HEK293 (cell line): Measurements from ENCODE around the gene PARS2.

Source experiments
- CTCF ChIA-PET: fragments of 350-600 bp; formaldehyde crosslinking; extraction: SDS; loops from one replicate; lab custom pipeline; 2021; ENCODE audit warnings: antibody characterized with exemption; lab: Yijun Ruan, JAX
- POLR2A ChIA-PET: fragments of 300-600 bp; formaldehyde crosslinking; extraction: SDS; loops from one replicate; lab custom pipeline; 2020; ENCODE audit warnings: antibody characterized with exemption, inconsistent platforms; lab: Yijun Ruan, JAX
- H3K27ac ChIP-seq: fragments of 200-500 bp; sonication (Bioruptor generic); 2 replicates; pipeline ENCODE4 v1.5.1; 2014; ENCODE audit warnings: low read depth, low read length, control low read depth, inconsistent platforms; ENCODE audit errors: extremely low read depth
- H3K36me3 ChIP-seq, 2 experiments: fragments of 200-500 bp in 1 of 2; sonication (Bioruptor generic) in 1 of 2; 1 replicate in 1 of 2; 2 replicates in 1 of 2; pipeline ENCODE4 v1.5.1; 2014 to 2017; ENCODE audit warnings: inconsistent platforms in 2 of 2, low read length in 2 of 2; ENCODE audit not compliant: control insufficient read depth in 2 of 2, insufficient read depth in 1 of 2
- H3K4me1 ChIP-seq: fragments of 200-500 bp; sonication (Bioruptor generic); 2 replicates; pipeline ENCODE4 v1.5.1; 2014; ENCODE audit warnings: mild to moderate bottlenecking, low read length, inconsistent platforms; ENCODE audit not compliant: control insufficient read depth, insufficient read depth
- H3K4me3 ChIP-seq: 2 replicates; pipeline ENCODE4 v1.5.1; 2011; ENCODE audit warnings: low read depth, mild to moderate bottlenecking, control low read depth, low read length, moderate library complexity
- H3K9me3 ChIP-seq: fragments of 200-500 bp; sonication (Bioruptor generic); 2 replicates; pipeline ENCODE4 v1.5.1; 2014; ENCODE audit warnings: low read depth, low read length, inconsistent platforms; ENCODE audit not compliant: control insufficient read depth, insufficient read depth
- EGR2 ChIP-seq: fragments of 450-650 bp; formaldehyde crosslinking; IDR thresholded peaks from 2 replicates; pipeline ENCODE4 v1.5.1; 2016; ENCODE audit warnings: low read depth, missing biosample characterization, missing genetic modification characterization
- KLF8 ChIP-seq: fragments of 450-650 bp; formaldehyde crosslinking; IDR thresholded peaks from 2 replicates; pipeline ENCODE4 v1.5.1; 2016; ENCODE audit warnings: missing biosample characterization, missing genetic modification characterization
- OVOL3 ChIP-seq: fragments of 450-650 bp; formaldehyde crosslinking; IDR thresholded peaks from 2 replicates; pipeline ENCODE4 v1.5.1; 2016; ENCODE audit warnings: missing biosample characterization, missing genetic modification characterization
- TCF7L2 ChIP-seq: IDR thresholded peaks from 2 replicates; pipeline ENCODE4 v1.6.1; 2011; ENCODE audit warnings: low read depth, mild to moderate bottlenecking, inconsistent platforms, low read length, moderate library complexity, borderline replicate concordance
- ZBTB20 ChIP-seq: fragments of 450-650 bp; formaldehyde crosslinking; IDR thresholded peaks from 2 replicates; pipeline ENCODE4 v1.5.1; 2016; ENCODE audit warnings: missing biosample characterization, missing genetic modification characterization
- ZBTB21 ChIP-seq: fragments of 450-650 bp; formaldehyde crosslinking; IDR thresholded peaks from 2 replicates; pipeline ENCODE4 v1.5.1; 2017; ENCODE audit warnings: missing biosample characterization, missing genetic modification characterization
- ZFP69B ChIP-seq: fragments of 450-650 bp; formaldehyde crosslinking; IDR thresholded peaks from 2 replicates; pipeline ENCODE4 v1.5.1; 2016; ENCODE audit warnings: missing biosample characterization, missing genetic modification characterization
- ZNF140 ChIP-seq: fragments of 450-650 bp; formaldehyde crosslinking; IDR thresholded peaks from 2 replicates; pipeline ENCODE4 v1.5.1; 2016; ENCODE audit warnings: missing biosample characterization, missing genetic modification characterization
- ZNF221 ChIP-seq: fragments of 450-650 bp; formaldehyde crosslinking; IDR thresholded peaks from 2 replicates; pipeline ENCODE4 v1.5.1; 2017; ENCODE audit warnings: missing biosample characterization, missing genetic modification characterization, borderline replicate concordance
- ZNF248 ChIP-seq: fragments of 450-650 bp; formaldehyde crosslinking; IDR thresholded peaks from 2 replicates; pipeline ENCODE4 v1.5.1; 2017; ENCODE audit warnings: missing biosample characterization, missing genetic modification characterization
- ZNF350 ChIP-seq: fragments of 450-650 bp; formaldehyde crosslinking; IDR thresholded peaks from 2 replicates; pipeline ENCODE4 v1.5.0; 2017; ENCODE audit warnings: missing biosample characterization, mild to moderate bottlenecking, missing genetic modification characterization
- ZNF394 ChIP-seq: fragments of 450-650 bp; formaldehyde crosslinking; IDR thresholded peaks from 2 replicates; pipeline ENCODE4 v1.5.1; 2016; ENCODE audit warnings: missing biosample characterization, missing genetic modification characterization, mild to moderate bottlenecking, moderate library complexity, borderline replicate concordance
- ZNF416 ChIP-seq: fragments of 450-650 bp; formaldehyde crosslinking; IDR thresholded peaks from 2 replicates; pipeline ENCODE4 v1.5.1; 2016; ENCODE audit warnings: missing biosample characterization, missing genetic modification characterization
- ZNF555 ChIP-seq: fragments of 450-650 bp; formaldehyde crosslinking; conservative IDR thresholded peaks from 2 replicates; pipeline ENCODE4 v1.5.1; 2017; ENCODE audit warnings: missing biosample characterization, mild to moderate bottlenecking, missing genetic modification characterization, inconsistent platforms
- ZNF624 ChIP-seq: fragments of 450-650 bp; formaldehyde crosslinking; IDR thresholded peaks from 2 replicates; pipeline ENCODE4 v1.5.1; 2017; ENCODE audit warnings: missing biosample characterization, missing genetic modification characterization
- ZNF707 ChIP-seq: fragments of 450-650 bp; formaldehyde crosslinking; IDR thresholded peaks from 2 replicates; pipeline ENCODE4 v1.5.1; 2016; ENCODE audit warnings: missing biosample characterization, missing genetic modification characterization
- ZNF785 ChIP-seq: fragments of 450-650 bp; formaldehyde crosslinking; IDR thresholded peaks from 2 replicates; pipeline ENCODE4 v1.5.1; 2016; ENCODE audit warnings: missing biosample characterization, missing genetic modification characterization
- ZNF792 ChIP-seq: fragments of 450-650 bp; formaldehyde crosslinking; IDR thresholded peaks from 2 replicates; pipeline ENCODE4 v1.5.1; 2016; ENCODE audit warnings: missing biosample characterization, missing genetic modification characterization
- ZNF843 ChIP-seq: fragments of 450-650 bp; formaldehyde crosslinking; IDR thresholded peaks from 2 replicates; pipeline ENCODE4 v1.5.1; 2016; ENCODE audit warnings: missing biosample characterization, missing genetic modification characterization
- TF ChIP-seq, protein P1 (sequence below): fragments of 450-650 bp; formaldehyde crosslinking; IDR thresholded peaks from 2 replicates; pipeline ENCODE4 v1.5.1; 2016; ENCODE audit warnings: missing biosample characterization, missing genetic modification characterization, borderline replicate concordance
- TF ChIP-seq, protein P2 (sequence below): fragments of 450-650 bp; formaldehyde crosslinking; IDR thresholded peaks from 2 replicates; pipeline ENCODE4 v1.5.1; 2016; ENCODE audit warnings: missing biosample characterization, missing genetic modification characterization
- TF ChIP-seq, protein P3 (sequence below): fragments of 450-650 bp; formaldehyde crosslinking; IDR thresholded peaks from 2 replicates; pipeline ENCODE4 v1.5.1; 2017; ENCODE audit warnings: missing biosample characterization, missing genetic modification characterization
- TF ChIP-seq, protein P4 (sequence below): fragments of 450-650 bp; formaldehyde crosslinking; IDR thresholded peaks from 2 replicates; pipeline ENCODE4 v1.5.1; 2016; ENCODE audit warnings: missing biosample characterization, missing genetic modification characterization
- TF ChIP-seq, protein P5 (sequence below): fragments of 450-650 bp; IDR thresholded peaks from 2 replicates; pipeline ENCODE4 v1.5.1; 2018; ENCODE audit warnings: missing biosample characterization, mild to moderate bottlenecking, missing genetic modification characterization

The PARS2 gene

DNA sequence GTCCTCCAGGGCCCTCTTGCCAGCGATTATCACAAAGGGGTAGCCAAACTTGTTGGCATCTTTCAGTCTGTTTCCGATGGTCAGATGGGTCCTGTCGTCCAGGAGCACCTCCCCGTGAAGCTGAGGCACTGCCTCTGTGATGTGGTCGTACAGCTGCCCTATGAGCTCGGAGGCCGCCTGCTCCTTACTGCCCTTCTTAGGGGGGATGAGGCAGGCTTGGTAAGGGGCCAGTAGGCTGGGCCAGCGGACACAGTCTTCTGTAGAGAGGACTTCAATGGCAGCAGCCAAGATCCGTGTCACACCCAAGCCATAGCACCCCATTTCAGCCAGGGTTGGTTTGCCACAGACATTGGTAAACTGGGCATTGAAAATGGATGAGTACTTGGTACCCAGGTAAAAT is 6.5 kb downstream of the PARS2 start:
- POLR2A ChIA-PET = interaction anchor here (0.9 kb wide), 1 partner anchor 12 kb away, joined by 3 read pairs; no protein-coding TSS in a partner anchor
- Histone ChIP-seq H3K4me3 (no peak overlapping the region), H3K27ac (no peak overlapping the region), H3K36me3 (peaks cover 0 to 32% of the 10 kb centered on the region in 2 experiments; a peak in 1 of 3 replicates), H3K9me3 (no peaks in the 10 kb centered on the region)
- TF ChIP-seq ZBTB20 (no peak), ZNF140 (tag by site-specific recombination) (no peak), ZNF555 (no peak), EGR2 (no peak), ZNF624 (tag by site-specific recombination) (no peak), KLF8 (tag by site-specific recombination) (no peak), OVOL3 (tag by site-specific recombination) (no peak), ZNF843 (no peak), ZNF248 (no peak), ZNF707 (no peak), ZNF221 (tag by site-specific recombination) (no peak), ZNF394 (no peak), TCF7L2 (no peak)
- TF ChIP-seq, protein P1, sequence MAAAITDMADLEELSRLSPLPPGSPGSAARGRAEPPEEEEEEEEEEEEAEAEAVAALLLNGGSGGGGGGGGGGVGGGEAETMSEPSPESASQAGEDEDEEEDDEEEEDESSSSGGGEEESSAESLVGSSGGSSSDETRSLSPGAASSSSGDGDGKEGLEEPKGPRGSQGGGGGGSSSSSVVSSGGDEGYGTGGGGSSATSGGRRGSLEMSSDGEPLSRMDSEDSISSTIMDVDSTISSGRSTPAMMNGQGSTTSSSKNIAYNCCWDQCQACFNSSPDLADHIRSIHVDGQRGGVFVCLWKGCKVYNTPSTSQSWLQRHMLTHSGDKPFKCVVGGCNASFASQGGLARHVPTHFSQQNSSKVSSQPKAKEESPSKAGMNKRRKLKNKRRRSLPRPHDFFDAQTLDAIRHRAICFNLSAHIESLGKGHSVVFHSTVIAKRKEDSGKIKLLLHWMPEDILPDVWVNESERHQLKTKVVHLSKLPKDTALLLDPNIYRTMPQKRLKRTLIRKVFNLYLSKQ = no peak
- TF ChIP-seq, protein P2, sequence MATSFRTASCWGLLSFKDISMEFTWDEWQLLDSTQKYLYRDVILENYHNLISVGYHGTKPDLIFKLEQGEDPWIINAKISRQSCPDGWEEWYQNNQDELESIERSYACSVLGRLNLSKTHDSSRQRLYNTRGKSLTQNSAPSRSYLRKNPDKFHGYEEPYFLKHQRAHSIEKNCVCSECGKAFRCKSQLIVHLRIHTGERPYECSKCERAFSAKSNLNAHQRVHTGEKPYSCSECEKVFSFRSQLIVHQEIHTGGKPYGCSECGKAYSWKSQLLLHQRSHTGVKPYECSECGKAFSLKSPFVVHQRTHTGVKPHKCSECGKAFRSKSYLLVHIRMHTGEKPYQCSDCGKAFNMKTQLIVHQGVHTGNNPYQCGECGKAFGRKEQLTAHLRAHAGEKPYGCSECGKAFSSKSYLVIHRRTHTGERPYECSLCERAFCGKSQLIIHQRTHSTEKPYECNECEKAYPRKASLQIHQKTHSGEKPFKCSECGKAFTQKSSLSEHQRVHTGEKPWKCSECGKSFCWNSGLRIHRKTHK (tag by site-specific recombination) = no peak
- TF ChIP-seq, protein P3, sequence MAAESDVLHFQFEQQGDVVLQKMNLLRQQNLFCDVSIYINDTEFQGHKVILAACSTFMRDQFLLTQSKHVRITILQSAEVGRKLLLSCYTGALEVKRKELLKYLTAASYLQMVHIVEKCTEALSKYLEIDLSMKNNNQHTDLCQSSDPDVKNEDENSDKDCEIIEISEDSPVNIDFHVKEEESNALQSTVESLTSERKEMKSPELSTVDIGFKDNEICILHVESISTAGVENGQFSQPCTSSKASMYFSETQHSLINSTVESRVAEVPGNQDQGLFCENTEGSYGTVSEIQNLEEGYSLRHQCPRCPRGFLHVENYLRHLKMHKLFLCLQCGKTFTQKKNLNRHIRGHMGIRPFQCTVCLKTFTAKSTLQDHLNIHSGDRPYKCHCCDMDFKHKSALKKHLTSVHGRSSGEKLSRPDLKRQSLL = no peak
- TF ChIP-seq, all 188 proteins: peak for 0
- CTCF ChIA-PET = no interaction called here
- H3K4me1 ChIP-seq = no peaks in the 10 kb centered on the region

DNA sequence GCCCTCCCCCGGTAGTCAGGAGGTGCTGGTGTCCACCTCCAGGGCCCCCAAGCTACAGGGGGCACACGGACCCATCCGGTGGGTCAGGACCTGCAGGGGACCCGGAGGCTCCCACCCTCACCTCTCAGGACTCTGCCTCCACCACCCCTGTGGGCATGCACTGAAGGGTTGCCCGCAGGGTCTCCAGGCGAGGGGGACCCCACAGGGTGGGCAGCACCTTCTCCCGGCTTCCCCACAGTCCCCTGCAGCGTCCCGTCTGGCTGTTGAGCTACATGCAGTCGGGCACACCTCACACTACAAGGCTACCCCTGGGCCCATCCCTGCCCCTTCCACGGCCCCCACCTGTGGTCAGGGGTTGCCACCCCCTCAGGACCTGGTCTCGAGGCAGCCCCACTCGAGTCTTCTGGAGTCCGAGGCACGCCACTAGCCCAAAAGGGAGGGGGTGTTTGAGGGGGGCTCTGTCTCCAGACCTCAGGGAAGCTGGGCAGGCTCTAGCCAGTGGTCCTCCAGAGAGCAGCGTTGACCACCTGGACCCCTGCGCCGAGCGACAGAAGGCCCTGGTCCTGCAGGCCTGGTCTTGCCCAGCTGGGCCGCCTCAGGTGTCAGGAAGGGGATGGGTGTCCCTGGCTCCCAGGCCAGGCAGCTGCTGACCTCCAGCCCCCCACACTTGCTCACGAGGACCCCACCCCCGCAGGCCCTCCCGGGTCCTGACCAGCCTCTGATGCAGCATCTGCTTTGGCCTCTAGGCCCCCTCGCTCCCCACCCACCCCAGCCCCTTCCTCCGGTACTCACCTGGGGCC is 9.6 kb downstream of the PARS2 start:
- H3K36me3 ChIP-seq = peaks cover 0 to 32% of the 10 kb centered on the region in 2 experiments; a peak in 1 of 3 replicates
- CTCF ChIA-PET = no interaction called here
- no peaks in the 10 kb centered on the region for H3K4me1 ChIP-seq

More for the DNA sequence above, 9.6 kb downstream of the PARS2 start:
- H3K9me3 ChIP-seq = no peaks in the 10 kb centered on the region
- no peak overlapping the region for H3K4me3 ChIP-seq
- POLR2A ChIA-PET = no interaction called here
- H3K27ac ChIP-seq = no peak overlapping the region
- TF ChIP-seq ZNF785 (tag by site-specific recombination) (no peak), ZNF221 (tag by site-specific recombination) (no peak), ZBTB21 (tag by site-specific recombination) (no peak), ZNF350 (tag by site-specific recombination) (no peak), ZNF416 (tag by site-specific recombination) (no peak), ZFP69B (tag by site-specific recombination) (no peak), ZNF248 (no peak), ZNF792 (tag by site-specific recombination) (no peak)
- TF ChIP-seq, protein P4, sequence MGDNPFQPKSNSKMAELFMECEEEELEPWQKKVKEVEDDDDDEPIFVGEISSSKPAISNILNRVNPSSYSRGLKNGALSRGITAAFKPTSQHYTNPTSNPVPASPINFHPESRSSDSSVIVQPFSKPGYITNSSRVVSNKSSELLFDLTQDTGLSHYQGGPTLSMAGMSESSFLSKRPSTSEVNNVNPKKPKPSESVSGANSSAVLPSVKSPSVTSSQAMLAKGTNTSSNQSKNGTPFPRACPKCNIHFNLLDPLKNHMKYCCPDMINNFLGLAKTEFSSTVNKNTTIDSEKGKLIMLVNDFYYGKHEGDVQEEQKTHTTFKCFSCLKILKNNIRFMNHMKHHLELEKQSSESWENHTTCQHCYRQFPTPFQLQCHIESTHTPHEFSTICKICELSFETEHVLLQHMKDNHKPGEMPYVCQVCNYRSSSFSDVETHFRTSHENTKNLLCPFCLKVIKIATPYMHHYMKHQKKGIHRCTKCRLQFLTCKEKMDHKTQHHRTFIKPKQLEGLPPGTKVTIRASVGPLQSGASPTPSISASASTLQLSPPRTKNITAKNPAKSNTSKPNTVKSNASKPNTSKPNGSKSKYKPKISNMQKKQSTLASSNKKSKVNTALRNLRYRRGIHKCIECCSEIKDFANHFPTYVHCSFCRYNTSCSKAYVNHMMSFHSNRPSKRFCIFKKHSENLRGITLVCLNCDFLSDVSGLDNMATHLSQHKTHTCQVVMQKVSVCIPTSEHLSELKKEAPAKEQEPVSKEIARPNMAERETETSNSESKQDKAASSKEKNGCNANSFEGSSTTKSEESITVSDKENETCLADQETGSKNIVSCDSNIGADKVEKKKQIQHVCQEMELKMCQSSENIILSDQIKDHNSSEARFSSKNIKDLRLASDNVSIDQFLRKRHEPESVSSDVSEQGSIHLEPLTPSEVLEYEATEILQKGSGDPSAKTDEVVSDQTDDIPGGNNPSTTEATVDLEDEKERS = no peak
- TF ChIP-seq, protein P5, sequence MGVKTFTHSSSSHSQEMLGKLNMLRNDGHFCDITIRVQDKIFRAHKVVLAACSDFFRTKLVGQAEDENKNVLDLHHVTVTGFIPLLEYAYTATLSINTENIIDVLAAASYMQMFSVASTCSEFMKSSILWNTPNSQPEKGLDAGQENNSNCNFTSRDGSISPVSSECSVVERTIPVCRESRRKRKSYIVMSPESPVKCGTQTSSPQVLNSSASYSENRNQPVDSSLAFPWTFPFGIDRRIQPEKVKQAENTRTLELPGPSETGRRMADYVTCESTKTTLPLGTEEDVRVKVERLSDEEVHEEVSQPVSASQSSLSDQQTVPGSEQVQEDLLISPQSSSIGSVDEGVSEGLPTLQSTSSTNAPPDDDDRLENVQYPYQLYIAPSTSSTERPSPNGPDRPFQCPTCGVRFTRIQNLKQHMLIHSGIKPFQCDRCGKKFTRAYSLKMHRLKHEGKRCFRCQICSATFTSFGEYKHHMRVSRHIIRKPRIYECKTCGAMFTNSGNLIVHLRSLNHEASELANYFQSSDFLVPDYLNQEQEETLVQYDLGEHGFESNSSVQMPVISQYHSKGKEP = no peak
